ENCODE measurements around the gene STAT3. TPM values are rescaled to one million over a fixed set of nuclear protein-coding genes. Genes with fewer than 3 reads are reported as not detected.
"Not testable (repeated sequence)": the region's sequence is repeated elsewhere in the genome, so short reads cannot be mapped to it uniquely, and the experiment has no call there.

STAT3 gene
- total and polyA plus RNA-seq, 12 donors = 33.9 to 398 (median 109) TPM

DNA sequence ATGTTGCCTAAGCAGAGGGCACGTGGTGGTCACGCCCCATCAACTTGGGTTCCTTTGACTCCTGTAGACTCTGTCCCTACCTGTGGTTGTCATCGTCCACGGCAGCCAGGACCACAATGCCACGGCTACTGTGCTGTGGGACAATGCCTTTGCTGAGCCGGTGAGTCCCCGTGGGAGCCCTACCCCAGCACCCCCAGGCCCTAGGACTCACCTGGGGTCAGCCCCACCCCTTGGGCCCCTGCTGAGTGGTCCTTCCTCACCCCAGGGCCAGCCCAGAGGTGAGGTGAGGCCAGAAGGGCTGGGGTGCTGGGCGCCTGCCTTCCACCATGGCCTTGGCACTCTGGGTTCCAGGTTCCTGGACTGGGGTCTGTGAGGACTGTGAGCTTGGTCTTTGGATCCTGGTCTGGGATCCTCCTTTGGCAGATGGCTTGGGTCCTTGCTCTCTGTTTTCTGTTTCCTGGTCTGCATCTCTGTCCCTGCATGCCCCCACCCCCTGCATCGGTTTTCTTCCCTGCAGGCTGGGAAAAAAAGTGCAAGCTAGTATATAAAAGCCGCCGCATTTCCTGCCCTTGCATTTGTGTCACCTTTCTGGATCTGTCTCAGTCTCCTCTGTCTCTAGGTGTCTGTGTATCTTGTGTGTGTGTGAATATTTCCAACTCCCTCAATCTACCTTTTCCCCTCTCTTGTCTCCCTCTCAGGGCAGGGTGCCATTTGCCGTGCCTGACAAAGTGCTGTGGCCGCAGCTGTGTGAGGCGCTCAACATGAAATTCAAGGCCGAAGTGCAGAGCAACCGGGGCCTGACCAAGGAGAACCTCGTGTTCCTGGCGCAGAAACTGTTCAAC lies 82.5 kb downstream of the STAT3 start:
- H3K4me3 ChIP-seq = no peak overlapping the region
- intact Hi-C loops (cut with DNase I) = no loop called here
- 89 to 90% methylated on average over 18 of the region's 18 CpGs for WGBS, 2 donors
- peaks cover 0 to 100% (median 32%) of the 10 kb centered on the region in 9 donors for H3K36me3 ChIP-seq
- TF ChIP-seq, protein P1, sequence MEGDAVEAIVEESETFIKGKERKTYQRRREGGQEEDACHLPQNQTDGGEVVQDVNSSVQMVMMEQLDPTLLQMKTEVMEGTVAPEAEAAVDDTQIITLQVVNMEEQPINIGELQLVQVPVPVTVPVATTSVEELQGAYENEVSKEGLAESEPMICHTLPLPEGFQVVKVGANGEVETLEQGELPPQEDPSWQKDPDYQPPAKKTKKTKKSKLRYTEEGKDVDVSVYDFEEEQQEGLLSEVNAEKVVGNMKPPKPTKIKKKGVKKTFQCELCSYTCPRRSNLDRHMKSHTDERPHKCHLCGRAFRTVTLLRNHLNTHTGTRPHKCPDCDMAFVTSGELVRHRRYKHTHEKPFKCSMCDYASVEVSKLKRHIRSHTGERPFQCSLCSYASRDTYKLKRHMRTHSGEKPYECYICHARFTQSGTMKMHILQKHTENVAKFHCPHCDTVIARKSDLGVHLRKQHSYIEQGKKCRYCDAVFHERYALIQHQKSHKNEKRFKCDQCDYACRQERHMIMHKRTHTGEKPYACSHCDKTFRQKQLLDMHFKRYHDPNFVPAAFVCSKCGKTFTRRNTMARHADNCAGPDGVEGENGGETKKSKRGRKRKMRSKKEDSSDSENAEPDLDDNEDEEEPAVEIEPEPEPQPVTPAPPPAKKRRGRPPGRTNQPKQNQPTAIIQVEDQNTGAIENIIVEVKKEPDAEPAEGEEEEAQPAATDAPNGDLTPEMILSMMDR (IDR thresholded peaks at IDR 0.05) = no peak
- no peaks in the 10 kb centered on the region for H3K9me3 ChIP-seq
- H3K27me3 ChIP-seq = no peaks in the 10 kb centered on the region
- no peak for ATAC-seq
- no peak for DNase-seq
- H3K27ac ChIP-seq = no peak overlapping the region
- peaks cover 0 to 13% (median 2%) of the 10 kb centered on the region in 9 donors for H3K4me1 ChIP-seq

DNA sequence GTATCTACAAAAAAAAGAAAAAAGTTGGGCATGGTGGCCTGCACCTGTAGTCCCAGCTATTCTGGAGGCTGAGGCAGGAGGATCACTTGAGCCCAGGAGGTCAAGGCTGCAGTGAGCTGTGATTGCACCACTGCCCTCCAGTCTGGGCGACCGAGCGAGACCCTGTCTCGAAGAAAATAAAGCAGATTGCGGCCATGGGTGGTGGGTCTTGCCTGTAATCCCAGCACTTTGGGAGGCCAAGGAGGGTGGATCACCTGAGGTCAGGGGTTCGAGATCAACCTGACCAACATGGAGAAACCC lies 83.3 kb downstream of the STAT3 start:
- ATAC-seq; H3K4me1 ChIP-seq; H3K4me3 ChIP-seq; H3K27me3 ChIP-seq; H3K27ac ChIP-seq; intact Hi-C loops (cut with DNase I); H3K9me3 ChIP-seq; DNase-seq: not testable (repeated sequence)
- peaks cover 0 to 97% (median 32%) of the 10 kb centered on the region in 9 donors for H3K36me3 ChIP-seq
- 95 to 97% methylated on average over 6 of the region's 6 CpGs for WGBS, 2 donors

DNA sequence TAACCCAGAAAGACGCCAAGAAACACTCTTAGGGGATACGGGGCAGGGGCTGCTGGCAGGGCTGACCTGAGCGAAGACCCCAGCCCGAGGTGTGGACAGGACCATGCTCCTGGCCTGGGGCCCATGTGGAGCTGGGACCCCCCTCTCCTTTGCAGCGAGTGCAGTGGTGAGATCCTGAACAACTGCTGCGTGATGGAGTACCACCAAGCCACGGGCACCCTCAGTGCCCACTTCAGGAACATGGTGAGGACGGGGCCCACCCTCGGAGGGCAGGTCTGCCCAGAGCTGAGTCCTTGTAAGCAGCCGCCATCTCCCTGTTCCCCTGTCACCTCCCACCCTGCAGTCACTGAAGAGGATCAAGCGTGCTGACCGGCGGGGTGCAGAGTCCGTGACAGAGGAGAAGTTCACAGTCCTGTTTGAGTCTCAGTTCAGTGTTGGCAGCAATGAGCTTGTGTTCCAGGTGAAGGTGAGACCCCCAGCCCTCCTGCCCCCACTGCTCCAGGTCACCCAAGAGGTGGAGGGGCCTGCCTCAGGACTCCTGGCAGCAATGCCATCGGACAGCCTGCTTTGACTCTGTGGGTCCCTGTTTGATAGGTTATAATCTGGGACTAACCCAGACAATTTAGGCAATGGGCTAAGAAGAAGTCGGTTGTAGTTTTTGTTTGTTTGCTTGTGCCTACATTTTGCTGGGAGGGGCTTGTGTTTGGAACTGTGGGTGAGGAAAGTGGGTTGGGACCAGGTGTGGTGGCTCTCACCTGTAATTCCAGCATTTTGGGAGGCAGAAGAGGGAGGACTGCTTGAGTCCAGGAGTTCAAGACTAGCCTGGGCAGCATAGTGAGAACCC lies 83.8 kb downstream of the STAT3 start:
- Histone ChIP-seq H3K27ac (no peak overlapping the region), H3K36me3 (peaks cover 0 to 93% (median 30%) of the 10 kb centered on the region in 9 donors), H3K27me3 (no peaks in the 10 kb centered on the region), H3K9me3 (no peaks in the 10 kb centered on the region), H3K4me3 (no peak overlapping the region), H3K4me1 (no peaks in the 10 kb centered on the region)
- intact Hi-C loops (cut with DNase I) = no loop called here
- no peak for ATAC-seq
- WGBS, 2 donors = 96 to 98% methylated on average over 16 of the region's 16 CpGs
- TF ChIP-seq, protein P1 (IDR thresholded peaks at IDR 0.05) = no peak
- DNase-seq = no peak

DNA sequence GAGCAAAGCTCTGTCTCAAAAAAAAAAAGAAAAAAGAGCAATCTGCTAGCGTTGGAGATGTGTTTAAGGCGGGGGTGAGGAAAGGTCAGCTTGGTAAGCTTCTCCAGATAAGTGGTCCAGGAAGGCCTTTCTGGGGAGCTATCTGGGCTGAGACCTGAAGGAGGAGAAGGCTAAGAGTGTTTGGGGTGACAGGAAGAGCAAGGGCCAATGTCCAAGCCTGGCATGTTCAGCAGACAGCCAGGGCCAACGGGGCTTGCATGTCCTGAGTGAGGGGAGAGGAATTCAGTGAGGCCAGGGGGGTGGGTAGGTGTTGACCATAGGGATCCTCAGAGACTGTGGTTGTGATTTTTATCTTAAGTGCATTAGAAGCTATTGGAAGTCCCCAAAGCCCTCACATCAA lies 84.5 kb downstream of the STAT3 start:
- Histone ChIP-seq H3K36me3 (peaks cover 0 to 93% (median 23%) of the 10 kb centered on the region in 9 donors), H3K27ac (no peak overlapping the region), H3K4me3 (no peak overlapping the region), H3K4me1 (no peaks in the 10 kb centered on the region), H3K27me3 (no peaks in the 10 kb centered on the region), H3K9me3 (no peaks in the 10 kb centered on the region)
- TF ChIP-seq, protein P1 (IDR thresholded peaks at IDR 0.05) = no peak
- DNase-seq = no peak
- intact Hi-C loops (cut with DNase I) = no loop called here
- WGBS, 2 donors = 84 to 86% methylated on average over 3 of the region's 3 CpGs
- no peak for ATAC-seq
